Stimulated activated CD8-positive, alpha-beta memory T cell treated with anti-CD3 and anti-CD28 coated beads, Interleukin-15, amount 100 ng/mL, for 1 hour (primary cell): Measurements from ENCODE around the gene LIPN.

ENCODE experiments used
- DNase-seq: peaks from one replicate; pipeline ENCODE4 v3.0.0-alpha.2; 2020; ENCODE audit warnings: low read depth

LIPN gene

GRCh38 chr10:88828310-88828709 is 68.5 kb downstream of the LIPN start:
- no peak for DNase-seq
